Muscle of leg (tissue), 11 donors: Measurements from ENCODE around the gene NOTCH4. TPM values are rescaled to one million over a fixed set of nuclear protein-coding genes. Genes with fewer than 3 reads are reported as not detected.
"Not testable (repeated sequence)": the region's sequence is repeated elsewhere in the genome, so short reads cannot be mapped to it uniquely, and the experiment has no call there.

Source experiments
- DNase-seq: peaks from one replicate; pipeline ENCODE4 v3.0.0; 2013
- H3K27ac ChIP-seq: one replicate; pipeline ENCODE4 v1.5.1; 2013; ENCODE audit warnings: mild to moderate bottlenecking, low read length, control low read depth
- H3K27me3 ChIP-seq: one replicate; pipeline ENCODE4 v1.6.1; 2013; ENCODE audit warnings: low read length; ENCODE audit not compliant: control insufficient read depth, insufficient read depth
- H3K36me3 ChIP-seq: one replicate; pipeline ENCODE4 v1.6.1; 2013; ENCODE audit warnings: low read length; ENCODE audit not compliant: control insufficient read depth, insufficient read depth
- H3K4me1 ChIP-seq: one replicate; pipeline ENCODE4 v1.6.1; 2013; ENCODE audit warnings: low read length; ENCODE audit not compliant: control insufficient read depth, insufficient read depth
- H3K4me3 ChIP-seq: one replicate; pipeline ENCODE4 v1.5.1; 2013; ENCODE audit warnings: low read length, control low read depth
- H3K9me3 ChIP-seq: replicated peaks from 2 replicates; pipeline ENCODE4 v1.6.1; 2013; ENCODE audit warnings: low read depth, low read length; ENCODE audit not compliant: control insufficient read depth
- WGBS: methylation state at CpG from one replicate; pipeline ENCODE4 v1.1.5; 2013; ENCODE audit warnings: missing lambda C conversion rate; ENCODE audit not compliant: insufficient coverage; 5-methylcytosine and 5-hydroxymethylcytosine counted together
- polyA plus RNA-seq, 8 donors: library from polyadenylated mRNA; unstranded; fragments of 120-200 nt; gene quantifications; one replicate each; pipeline versions ENCODE4 v1.2.1 to v1.2.3, GENCODE V29; 2013; ENCODE audit warnings: inconsistent platforms in 1 of 8, low replicate concordance in 1 of 8; ENCODE audit not compliant: insufficient read length in 8 of 8, insufficient read depth in 1 of 8
- total RNA-seq: library from RNA; stranded (reverse); fragments of 120-200 nt; gene quantifications from one replicate; pipeline ENCODE4 v1.2.4, GENCODE V29; 2013

NOTCH4 gene
- total and polyA plus RNA-seq, 9 donors: 14.0 to 30.4 (median 22.8) TPM

DNA sequence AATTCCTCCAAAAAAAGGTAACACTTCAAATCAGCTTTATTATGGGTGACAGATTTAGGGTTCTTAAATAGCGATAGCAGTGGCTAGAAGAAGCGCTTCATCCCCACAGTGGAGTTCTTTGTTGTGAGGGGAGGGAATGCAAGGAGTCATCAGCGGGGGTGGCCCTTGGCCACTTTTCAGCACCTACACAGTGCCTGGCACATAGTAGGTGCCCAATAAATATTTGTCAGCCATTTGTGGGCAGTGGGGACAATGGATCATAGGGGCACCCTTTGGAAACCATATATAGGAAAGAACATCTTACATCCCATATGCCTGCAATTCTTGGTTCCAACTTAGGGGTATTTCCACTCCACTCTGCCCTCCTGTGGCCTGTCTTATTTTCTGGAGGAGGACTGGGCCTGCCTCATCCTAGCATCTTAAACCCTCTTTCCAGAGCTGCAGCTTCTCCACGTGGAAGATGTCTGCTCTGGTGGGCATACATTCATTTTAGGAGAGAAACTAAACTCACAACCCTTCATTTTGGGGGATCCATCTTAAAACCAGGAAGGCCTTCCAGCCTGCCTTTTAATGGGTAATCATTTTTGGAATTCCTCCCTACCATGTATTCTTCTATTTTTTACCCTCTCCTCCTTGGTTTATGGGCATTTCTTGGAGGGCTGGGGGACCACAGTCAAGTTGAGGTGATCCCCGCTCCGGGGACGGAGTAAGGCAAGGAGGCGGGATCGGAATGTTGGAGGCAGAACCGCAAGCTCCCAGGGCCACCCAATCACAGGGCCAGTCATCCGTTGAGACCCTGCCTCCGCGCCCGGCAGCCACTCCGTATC is 28.8 kb downstream of the NOTCH4 start:
- peak overlapping the region; percentile 100 for H3K27ac ChIP-seq
- H3K4me1 ChIP-seq: peaks cover 48% of the 10 kb centered on the region
- DNase-seq: peak; percentile 76
- H3K4me3 ChIP-seq: peak overlapping the region; percentile 45
- 18% methylated on average over 8 of the region's 15 CpGs for WGBS
- H3K27me3 ChIP-seq: no peaks in the 10 kb centered on the region
- H3K9me3 ChIP-seq: no peaks in the 10 kb centered on the region
- no peaks in the 10 kb centered on the region for H3K36me3 ChIP-seq

DNA sequence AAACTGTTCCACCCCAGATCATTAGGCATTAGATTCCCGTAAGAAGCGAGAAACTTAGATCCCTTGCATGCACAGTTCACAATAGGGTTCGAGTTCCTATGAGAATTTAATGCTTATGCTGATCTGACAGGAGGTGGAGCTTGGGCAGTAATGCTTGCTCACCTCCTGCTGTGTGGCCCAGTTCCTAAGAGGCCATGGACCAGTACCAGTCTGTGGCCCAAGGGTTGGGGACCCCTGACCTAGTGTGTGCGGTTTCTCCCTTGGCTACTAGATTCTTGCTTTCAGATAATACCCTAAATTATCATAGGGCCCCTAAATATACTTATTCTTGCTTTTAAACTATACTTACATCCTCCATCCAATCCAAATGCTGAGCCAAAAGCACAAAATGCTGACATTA is 29.5 kb downstream of the NOTCH4 start:
- Histone ChIP-seq H3K4me1 (peaks cover 48% of the 10 kb centered on the region), H3K4me3 (no peak overlapping the region), H3K36me3 (no peaks in the 10 kb centered on the region), H3K27me3 (no peaks in the 10 kb centered on the region), H3K9me3 (no peaks in the 10 kb centered on the region), H3K27ac (peak overlapping the region; percentile 100)
- DNase-seq: no peak
- 94% methylated on average over 4 of the region's 4 CpGs for WGBS

GRCh38 chr6:32193096-32193495 is 30.8 kb downstream of the NOTCH4 start:
- Histone ChIP-seq H3K27ac (peak overlapping the region; percentile 84), H3K4me1 (peaks cover 59% of the 10 kb centered on the region)
- DNase-seq, H3K36me3 ChIP-seq, H3K27me3 ChIP-seq, H3K4me3 ChIP-seq, H3K9me3 ChIP-seq: not testable (repeated sequence)
- 100% methylated on average over 1 of the region's 13 CpGs for WGBS

DNA sequence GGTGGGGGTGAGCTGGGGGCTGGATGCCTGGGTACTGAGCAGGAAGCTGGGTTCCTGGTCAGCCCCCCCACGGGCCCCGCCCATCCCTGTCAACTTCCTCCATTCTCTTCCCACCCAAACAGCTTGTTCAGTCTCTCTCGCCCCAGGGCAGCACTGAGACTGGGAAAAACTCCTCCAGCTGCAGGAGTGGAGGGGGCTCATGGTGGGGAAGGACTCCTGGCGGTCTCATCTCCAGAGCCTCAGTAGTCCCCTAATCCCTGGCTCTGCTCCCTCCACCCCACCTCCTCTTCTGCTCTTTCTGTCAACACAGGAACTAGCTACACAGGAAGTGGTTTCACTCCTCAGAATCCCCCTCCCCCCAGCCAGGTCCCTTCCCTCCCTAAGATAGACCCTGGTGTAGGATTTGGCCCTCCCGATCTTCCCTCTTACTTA is 31.2 kb downstream of the NOTCH4 start, which contains the start of gene GPSM3:
TSS of gene GPSM3 (minus strand) at position 36 of the 432 bp plus-strand sequence. CDS start 130 bp downstream, outside the sequence.
- no CpG with 5 or more reads among the region's 5 CpGs for WGBS
- Histone ChIP-seq H3K27ac (peak within 1 kb of the TSS; percentile 84), H3K9me3 (no peaks in the 10 kb centered on the region), H3K4me3 (peak within 1 kb of the TSS; percentile 34), H3K36me3 (peaks cover 5% of the 10 kb centered on the region), H3K27me3 (no peaks in the 10 kb centered on the region), H3K4me1 (peaks cover 63% of the 10 kb centered on the region)
- peak; percentile 58 for DNase-seq

GRCh38 chr6:32191696-32192607 is 31.9 kb downstream of the NOTCH4 start:
- WGBS: 79% methylated on average over 12 of the region's 15 CpGs
- Histone ChIP-seq H3K4me1 (peaks cover 64% of the 10 kb centered on the region), H3K27me3 (no peaks in the 10 kb centered on the region), H3K9me3 (no peaks in the 10 kb centered on the region), H3K27ac (peak overlapping the region; percentile 84), H3K36me3 (peaks cover 12% of the 10 kb centered on the region), H3K4me3 (peak overlapping the region; percentile 34)
- DNase-seq: peak; percentile 22

DNA sequence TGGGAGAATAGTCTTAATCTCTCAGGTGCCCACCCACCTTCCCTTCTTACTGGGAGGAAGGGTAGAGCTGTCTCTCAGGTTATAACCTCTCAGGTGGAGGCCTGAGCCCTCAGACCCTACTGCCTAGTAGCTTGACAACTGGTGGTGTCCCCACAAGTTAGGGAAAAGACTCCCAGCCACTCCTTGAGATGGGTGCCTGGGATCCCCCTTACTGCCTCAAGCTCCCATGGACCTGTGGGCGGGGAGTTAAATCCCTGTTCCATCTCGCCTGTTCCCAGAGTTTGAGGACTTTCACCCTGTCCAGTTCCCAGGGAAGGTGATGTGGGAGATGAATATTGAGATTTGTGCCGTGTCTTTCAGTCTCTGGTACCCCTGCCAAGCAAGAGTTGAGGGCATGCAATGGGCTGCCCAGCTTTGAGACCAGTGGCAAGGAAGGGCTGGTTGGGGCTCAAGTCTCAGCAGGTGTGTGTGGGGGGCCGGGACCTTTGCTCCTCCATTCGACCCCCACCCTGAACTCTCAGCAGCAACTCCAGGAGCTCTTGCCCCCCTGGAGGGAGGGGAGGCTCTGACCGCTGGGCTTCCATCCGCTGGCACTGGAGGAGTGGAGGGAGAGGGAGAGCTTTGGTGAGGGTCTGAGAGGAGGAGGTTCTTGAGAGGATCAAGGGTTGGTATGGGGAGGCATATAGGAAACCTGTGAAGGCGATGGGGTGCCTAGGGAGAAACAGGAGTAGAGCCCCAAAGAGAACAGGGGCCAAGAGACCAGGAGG is 32.8 kb downstream of the NOTCH4 start:
- Histone ChIP-seq H3K27me3 (no peaks in the 10 kb centered on the region), H3K9me3 (no peaks in the 10 kb centered on the region), H3K4me3 (no peak overlapping the region), H3K4me1 (peaks cover 63% of the 10 kb centered on the region), H3K36me3 (peaks cover 21% of the 10 kb centered on the region), H3K27ac (peak overlapping the region; percentile 96)
- DNase-seq: peak; percentile 39
- 88% methylated on average over 4 of the region's 8 CpGs for WGBS

DNA sequence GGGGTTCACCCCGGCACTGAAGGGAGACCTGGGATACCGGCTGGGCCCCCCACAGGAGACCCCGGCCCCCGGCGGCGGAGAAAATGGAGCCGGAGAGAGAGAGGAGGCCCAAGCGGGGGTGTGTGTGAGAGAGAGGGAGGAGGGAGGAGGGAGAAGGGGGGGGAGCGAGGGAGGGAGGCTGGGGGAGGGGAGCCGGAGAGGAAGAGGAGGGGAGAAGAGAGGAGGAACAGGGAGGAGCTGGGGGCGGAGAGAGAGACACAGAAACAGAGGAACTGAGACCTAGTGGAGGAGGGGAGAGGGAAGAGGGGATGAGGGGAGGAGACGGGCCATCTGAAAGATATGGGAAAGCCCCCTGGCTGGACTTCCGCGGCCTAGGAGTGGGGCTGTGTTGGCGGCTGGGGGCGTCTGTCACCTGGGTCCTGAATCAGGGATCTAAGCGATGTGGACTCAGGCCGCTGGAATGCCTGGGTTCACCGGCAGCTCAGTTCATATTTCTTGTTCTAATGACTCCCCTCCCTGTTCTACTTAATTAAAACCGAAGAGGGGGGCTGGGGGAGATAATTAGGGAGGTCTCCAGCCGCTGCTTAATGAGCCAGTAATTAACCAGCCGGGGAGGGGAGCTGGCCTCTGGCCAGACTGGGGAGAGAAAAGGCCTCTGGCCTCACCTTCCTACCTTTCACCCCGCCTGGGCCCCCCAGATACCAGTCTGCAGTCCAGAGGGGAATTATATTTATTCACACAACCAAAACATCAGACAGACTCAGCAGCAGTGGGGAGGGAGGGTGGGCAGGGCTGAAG is 33.6 kb downstream of the NOTCH4 start, which contains the start of gene PBX2:
TSS of gene PBX2 (minus strand) at position 149 of the 798 bp plus-strand sequence. CDS start 287 bp downstream, outside the sequence.
- no peaks in the 10 kb centered on the region for H3K27me3 ChIP-seq
- peaks cover 23% of the 10 kb centered on the region for H3K36me3 ChIP-seq
- peaks cover 67% of the 10 kb centered on the region for H3K4me1 ChIP-seq
- H3K4me3 ChIP-seq: peak within 1 kb of the TSS; percentile 80
- H3K27ac ChIP-seq: peak within 1 kb of the TSS; percentile 96
- peak; percentile 98 for DNase-seq
- H3K9me3 ChIP-seq: no peaks in the 10 kb centered on the region
- 1% methylated on average over 8 of the region's 23 CpGs for WGBS

DNA sequence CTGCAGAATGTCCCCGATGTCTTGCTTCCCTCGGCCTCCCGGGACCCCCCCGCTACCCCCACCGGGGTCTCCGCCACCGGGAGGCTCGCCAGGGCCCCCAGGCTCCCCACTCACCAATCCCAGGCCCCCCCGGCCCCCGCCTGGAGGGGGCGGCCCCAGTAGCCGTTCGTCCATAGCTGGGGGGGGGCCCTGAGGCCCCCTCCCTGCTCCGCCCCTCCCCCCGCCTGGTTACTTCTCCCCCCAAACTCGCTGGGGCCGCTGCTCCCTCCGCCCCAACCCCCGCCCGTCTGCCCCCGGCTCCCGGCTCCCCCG is 34.2 kb downstream of the NOTCH4 start:
- H3K36me3 ChIP-seq: peaks cover 23% of the 10 kb centered on the region
- H3K4me3 ChIP-seq: peak overlapping the region; percentile 80
- peak overlapping the region; percentile 96 for H3K27ac ChIP-seq
- peaks cover 61% of the 10 kb centered on the region for H3K4me1 ChIP-seq
- DNase-seq: no peak
- H3K9me3 ChIP-seq: no peaks in the 10 kb centered on the region
- 7% methylated on average over 8 of the region's 23 CpGs for WGBS
- H3K27me3 ChIP-seq: no peaks in the 10 kb centered on the region

DNA sequence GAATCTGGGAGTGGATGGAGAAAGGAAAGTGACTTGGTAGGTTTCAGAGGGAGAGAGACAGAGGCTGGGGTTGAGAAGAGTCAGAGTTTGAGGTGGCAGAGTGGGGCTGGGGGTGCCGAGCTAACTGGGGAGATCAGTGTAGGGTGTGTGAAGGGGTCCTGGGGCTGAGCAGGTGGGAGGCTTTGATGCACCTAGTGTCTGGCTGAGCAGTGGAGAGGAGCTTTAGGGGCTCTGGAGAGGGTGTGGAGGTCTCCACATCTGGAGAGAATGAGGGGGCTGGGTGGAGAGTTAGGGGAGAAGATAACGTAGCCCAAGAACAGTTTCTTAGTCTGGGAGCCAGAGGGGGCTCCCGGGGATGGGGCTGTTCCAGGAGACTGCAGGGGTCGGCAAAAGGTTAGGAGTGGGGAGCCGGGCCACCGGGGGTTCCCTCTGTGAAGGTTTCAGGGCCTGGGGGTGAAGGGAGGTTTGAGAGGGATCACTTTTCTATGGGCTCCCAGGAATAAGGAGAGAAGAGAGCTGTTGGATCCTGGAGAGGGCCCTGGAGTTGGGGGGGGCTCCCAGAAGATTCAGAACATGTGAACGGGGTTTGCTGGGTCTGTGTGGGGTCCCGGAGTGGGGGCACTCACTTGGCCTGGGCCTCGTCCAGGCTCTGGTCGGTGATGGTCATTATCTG is 34.7 kb downstream of the NOTCH4 start:
- Histone ChIP-seq H3K4me3 (peak overlapping the region; percentile 80), H3K27me3 (no peaks in the 10 kb centered on the region), H3K4me1 (peaks cover 61% of the 10 kb centered on the region), H3K27ac (peak overlapping the region; percentile 96), H3K9me3 (no peaks in the 10 kb centered on the region), H3K36me3 (peaks cover 26% of the 10 kb centered on the region)
- peak; percentile 48 for DNase-seq
- WGBS: 3% methylated on average over 10 of the region's 10 CpGs
